Gastroesophageal sphincter (tissue), 4 donors: ENCODE measurements around the gene CRB2. TPM values are rescaled to one million over a fixed set of nuclear protein-coding genes. Genes with fewer than 3 reads are reported as not detected.
A peak's percentile ranks its signal among the peaks of the same experiment; 100 is the strongest.

Experiments
- ATAC-seq: fragments of 150-250 bp; one replicate; pipeline ENCODE4 v1.9.1; 2016; ENCODE audit warnings: mild to moderate bottlenecking, moderate library complexity
- H3K27ac ChIP-seq, 4 donors: fragments of 200-600 bp; sonication (generic) in 3 of 4; 1 replicate in 3 of 4; 2 replicates in 1 of 4; pipeline ENCODE4 v1.5.1; 2016 to 2019
- H3K27me3 ChIP-seq: fragments of 200-600 bp; sonication (generic); one replicate; pipeline ENCODE4 v1.5.1; 2019
- H3K36me3 ChIP-seq, 2 donors: fragments of 200-600 bp; sonication (generic); one replicate each; pipeline ENCODE4 v1.5.1; 2019; ENCODE audit warnings: control low read depth in 1 of 2
- H3K4me1 ChIP-seq, 3 donors: fragments of 200-600 bp; sonication (generic); 1 replicate in 2 of 3; 2 replicates in 1 of 3; pipeline ENCODE4 v1.5.1; 2016 to 2019; ENCODE audit warnings: control low read depth in 2 of 3
- H3K4me3 ChIP-seq, 2 donors: fragments of 200-600 bp; sonication (generic); one replicate each; pipeline ENCODE4 v1.5.1; 2019; ENCODE audit warnings: mild to moderate bottlenecking in 1 of 2, moderate library complexity in 1 of 2
- H3K9me3 ChIP-seq, 3 donors: fragments of 200-600 bp; sonication (generic); one replicate each; pipeline ENCODE4 v1.5.1; 2017 to 2019; ENCODE audit warnings: control low read depth in 2 of 3
- EP300 ChIP-seq: sonication (generic); formaldehyde crosslinking; IDR thresholded peaks from one replicate; pipeline ENCODE4 v1.6.1; 2017; ENCODE audit warnings: antibody characterized with exemption, mild to moderate bottlenecking
- POLR2A ChIP-seq, 2 donors: fragments of 450-650 bp; IDR thresholded peaks; one replicate each; pipeline ENCODE4 v1.6.1; 2017; ENCODE audit warnings: antibody characterized with exemption in 2 of 2, mild to moderate bottlenecking in 2 of 2, moderate library complexity in 1 of 2
- POLR2AphosphoS5 ChIP-seq: sonication (generic); formaldehyde crosslinking; IDR thresholded peaks from one replicate; pipeline ENCODE4 v1.6.1; 2017; ENCODE audit warnings: antibody characterized with exemption
- WGBS, 2 donors: methylation state at CpG; one replicate each; pipeline ENCODE4 v1.1.5; 2018; ENCODE audit warnings: low coverage in 1 of 2; 5-methylcytosine and 5-hydroxymethylcytosine counted together
- total RNA-seq, 4 donors: library from RNA; depleted of rRNA; stranded (reverse); fragments of >200 nt; gene quantifications; one replicate each; pipeline ENCODE4 v1.1.0, GENCODE V29; 2016
- TF ChIP-seq, protein P1 (sequence below), 4 experiments: fragments of 200-600 bp in 2 of 4; fragments of 450-650 bp in 2 of 4; sonication (generic) in 1 of 4; IDR thresholded peaks; one replicate each; pipeline ENCODE4 v1.5.1; 2017 to 2019; ENCODE audit warnings: antibody characterized with exemption in 4 of 4, mild to moderate bottlenecking in 2 of 4, moderate library complexity in 2 of 4

Gene CRB2
- total RNA-seq, 4 donors from 2014 or later: not detected

DNA sequence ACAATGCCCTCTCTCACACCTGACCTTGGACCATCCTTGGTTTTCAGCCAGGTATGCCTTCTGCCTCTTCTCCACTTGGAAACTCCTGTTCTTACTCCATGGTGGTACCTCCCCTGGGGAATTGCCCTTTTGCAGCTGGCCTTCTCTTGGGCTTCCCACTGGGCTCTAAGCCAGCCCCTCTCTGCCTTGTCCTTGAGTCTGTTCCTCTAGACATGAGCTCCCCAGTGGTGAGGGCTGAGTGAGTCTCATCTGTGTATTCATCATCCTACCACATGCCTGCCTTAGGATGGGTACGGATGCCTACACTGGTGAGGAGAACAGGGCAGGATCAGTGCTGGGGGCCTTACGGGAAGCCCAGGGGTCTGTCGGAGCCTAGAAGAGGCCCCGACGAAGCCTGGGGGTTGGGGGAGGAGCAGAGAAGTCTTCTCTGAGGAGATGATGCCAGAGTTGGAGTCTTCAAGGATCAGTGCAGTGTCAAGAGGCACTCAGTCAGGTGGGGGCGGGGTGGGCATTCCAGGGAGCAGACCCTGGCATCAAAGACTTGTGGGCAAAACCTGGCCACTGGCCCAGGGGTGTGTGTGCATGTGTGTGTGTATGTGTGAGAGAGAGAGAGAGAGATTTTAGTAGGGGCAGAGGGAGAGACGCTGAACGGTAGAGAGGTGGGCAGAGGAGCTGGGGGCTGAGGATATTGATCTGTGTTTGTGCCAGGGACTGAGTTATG is 5.2 kb upstream of the CRB2 start:
- H3K36me3 ChIP-seq: no peaks in the 10 kb centered on the region
- no peak overlapping the region for H3K27ac ChIP-seq
- H3K4me3 ChIP-seq: no peak overlapping the region
- peaks cover 0 to 25% (median 2%) of the 10 kb centered on the region in 3 donors for H3K4me1 ChIP-seq
- no peaks in the 10 kb centered on the region for H3K9me3 ChIP-seq
- ATAC-seq: no peak
- peaks cover 46% of the 10 kb centered on the region for H3K27me3 ChIP-seq
- TF ChIP-seq POLR2A (IDR thresholded peaks at IDR 0.05): no peak
- TF ChIP-seq POLR2AphosphoS5: no peak
- no peak for TF ChIP-seq EP300
- TF ChIP-seq, protein P1, sequence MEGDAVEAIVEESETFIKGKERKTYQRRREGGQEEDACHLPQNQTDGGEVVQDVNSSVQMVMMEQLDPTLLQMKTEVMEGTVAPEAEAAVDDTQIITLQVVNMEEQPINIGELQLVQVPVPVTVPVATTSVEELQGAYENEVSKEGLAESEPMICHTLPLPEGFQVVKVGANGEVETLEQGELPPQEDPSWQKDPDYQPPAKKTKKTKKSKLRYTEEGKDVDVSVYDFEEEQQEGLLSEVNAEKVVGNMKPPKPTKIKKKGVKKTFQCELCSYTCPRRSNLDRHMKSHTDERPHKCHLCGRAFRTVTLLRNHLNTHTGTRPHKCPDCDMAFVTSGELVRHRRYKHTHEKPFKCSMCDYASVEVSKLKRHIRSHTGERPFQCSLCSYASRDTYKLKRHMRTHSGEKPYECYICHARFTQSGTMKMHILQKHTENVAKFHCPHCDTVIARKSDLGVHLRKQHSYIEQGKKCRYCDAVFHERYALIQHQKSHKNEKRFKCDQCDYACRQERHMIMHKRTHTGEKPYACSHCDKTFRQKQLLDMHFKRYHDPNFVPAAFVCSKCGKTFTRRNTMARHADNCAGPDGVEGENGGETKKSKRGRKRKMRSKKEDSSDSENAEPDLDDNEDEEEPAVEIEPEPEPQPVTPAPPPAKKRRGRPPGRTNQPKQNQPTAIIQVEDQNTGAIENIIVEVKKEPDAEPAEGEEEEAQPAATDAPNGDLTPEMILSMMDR (IDR thresholded peaks at IDR 0.05): no peak
- 46 to 60% methylated on average over 2 of the region's 8 CpGs for WGBS, 2 donors

DNA sequence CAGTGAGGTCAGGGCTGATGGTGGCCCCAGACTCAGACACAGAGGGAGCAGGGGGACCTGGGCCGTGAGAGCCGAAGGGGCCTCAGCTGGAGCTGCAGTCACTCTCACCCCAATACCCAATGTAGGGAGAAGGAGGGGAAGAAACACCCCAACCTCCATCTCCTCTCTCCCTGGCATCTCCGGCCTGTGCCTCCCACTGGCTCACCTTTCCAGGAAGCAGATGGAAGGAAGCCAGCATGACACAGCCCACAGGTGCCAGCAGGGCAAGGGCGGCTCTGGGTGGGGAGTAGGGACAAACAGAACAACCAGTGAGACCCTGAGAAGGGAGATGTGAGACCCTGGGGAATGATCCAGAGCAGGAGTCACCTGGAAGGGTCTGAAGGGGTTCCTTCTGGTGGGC is 3.0 kb upstream of the CRB2 start:
- TF ChIP-seq POLR2AphosphoS5: no peak
- TF ChIP-seq POLR2A (IDR thresholded peaks at IDR 0.05): no peak
- no peak for TF ChIP-seq EP300
- TF ChIP-seq, protein P1 (IDR thresholded peaks at IDR 0.05): no peak
- Histone ChIP-seq H3K4me3 (no peak overlapping the region), H3K27me3 (peaks cover 52% of the 10 kb centered on the region), H3K36me3 (no peaks in the 10 kb centered on the region), H3K4me1 (peaks cover 0 to 19% (median 2%) of the 10 kb centered on the region in 3 donors), H3K27ac (no peak overlapping the region), H3K9me3 (no peaks in the 10 kb centered on the region)
- ATAC-seq: no peak
- WGBS, 2 donors: 71% methylated on average over 3 of the region's 4 CpGs; no CpG with 5 or more reads in 1 of the 2 donors

DNA sequence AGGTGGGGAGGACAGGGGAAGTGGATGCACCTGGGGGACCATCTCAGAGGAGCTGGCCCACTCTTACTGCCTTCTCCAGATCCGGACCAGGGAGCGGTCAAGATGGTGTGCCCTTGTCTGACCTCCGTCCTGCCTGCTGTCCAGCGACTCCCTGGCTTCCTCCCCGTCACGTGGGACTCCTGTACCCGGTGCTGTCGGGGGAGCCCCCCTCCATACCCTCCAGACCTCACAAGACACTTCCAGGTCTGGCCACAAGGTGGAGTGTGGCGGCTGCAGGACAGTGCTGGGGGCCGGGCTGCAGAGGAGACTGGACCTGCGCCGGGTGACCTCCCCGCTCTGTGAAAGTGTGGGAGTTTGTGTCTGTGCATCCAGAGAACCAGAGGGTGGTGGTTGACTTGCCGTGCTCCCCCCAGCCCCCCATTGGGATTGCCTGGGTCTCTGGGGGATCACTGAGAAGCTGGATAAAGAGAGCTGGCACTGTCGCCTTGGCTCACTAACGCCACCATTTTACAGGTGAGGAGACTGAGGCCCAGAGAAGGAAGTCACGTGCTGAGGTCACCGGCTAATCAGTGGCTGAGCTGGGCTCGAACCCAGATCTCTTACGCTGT is 1.9 kb upstream of the CRB2 start:
- 25 to 45% methylated on average over 4 to 5 of the region's 20 CpGs for WGBS, 2 donors
- H3K4me1 ChIP-seq: peaks cover 0 to 19% (median 2%) of the 10 kb centered on the region in 3 donors
- no peaks in the 10 kb centered on the region for H3K9me3 ChIP-seq
- TF ChIP-seq, protein P1 (IDR thresholded peaks at IDR 0.05): peak in 3 of 4 experiments; percentile 82 to 84 (median 83)
- no peak for TF ChIP-seq POLR2A (IDR thresholded peaks at IDR 0.05)
- peak; percentile 54 for ATAC-seq
- no peak overlapping the region for H3K4me3 ChIP-seq
- H3K36me3 ChIP-seq: no peaks in the 10 kb centered on the region
- H3K27me3 ChIP-seq: peaks cover 43% of the 10 kb centered on the region
- no peak overlapping the region for H3K27ac ChIP-seq

DNA sequence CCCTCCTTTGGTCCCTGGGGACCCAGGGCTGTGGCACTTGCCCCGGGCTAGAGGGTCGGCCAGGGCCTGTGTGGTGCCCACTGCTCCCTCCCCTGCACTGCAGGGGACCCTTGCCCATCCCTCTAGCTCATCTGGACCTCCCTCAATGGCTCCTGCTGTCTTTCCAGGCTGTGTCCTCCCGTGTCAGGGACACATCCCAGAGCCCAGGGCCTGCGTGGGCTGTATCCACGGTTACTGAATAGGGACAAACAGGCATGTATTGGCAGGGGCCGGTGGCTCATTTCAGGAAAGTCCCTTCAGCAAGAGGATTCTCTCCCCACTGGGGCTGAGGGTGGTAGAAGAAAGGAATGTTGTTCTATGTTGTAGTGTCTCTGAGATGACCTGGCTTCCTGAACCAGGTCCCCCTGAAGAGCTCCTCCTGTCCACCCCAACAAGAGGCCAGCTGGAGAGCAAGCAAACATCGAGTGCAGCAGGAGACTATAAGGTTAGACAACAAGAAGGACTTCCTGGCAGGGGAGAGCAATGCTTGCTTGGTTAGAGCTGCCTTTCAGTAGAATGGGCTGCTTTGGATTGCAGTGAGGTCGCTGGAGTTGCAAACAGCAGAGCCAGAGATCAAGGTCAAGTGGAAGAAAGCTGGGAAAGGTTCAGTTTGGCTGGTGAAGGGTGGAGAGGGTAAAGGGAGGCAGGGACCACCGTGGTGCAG is 1.0 kb upstream of the CRB2 start:
- 39% methylated on average over 3 of the region's 9 CpGs; no CpG with 5 or more reads in 1 of the 2 donors for WGBS, 2 donors
- Histone ChIP-seq H3K4me3 (no peak overlapping the region), H3K4me1 (peaks cover 0 to 15% (median 2%) of the 10 kb centered on the region in 3 donors), H3K27me3 (peaks cover 37% of the 10 kb centered on the region), H3K9me3 (no peaks in the 10 kb centered on the region), H3K27ac (no peak overlapping the region), H3K36me3 (no peaks in the 10 kb centered on the region)
- TF ChIP-seq, protein P1 (IDR thresholded peaks at IDR 0.05): no peak
- no peak for TF ChIP-seq POLR2AphosphoS5
- no peak for TF ChIP-seq POLR2A (IDR thresholded peaks at IDR 0.05)
- TF ChIP-seq EP300: no peak
- ATAC-seq: no peak
